NCI-H1694 treated with DMSO at 0.1 percent for 48 hours (cell line): Measurements from ENCODE around the gene RNF144B.
"Not testable (repeated sequence)": the region's sequence is repeated elsewhere in the genome, so short reads cannot be mapped to it uniquely, and the experiment has no call there.

Source experiments
- DNase-seq: peaks from one replicate; lab custom pipeline; 2025; lab: John Stamatoyannopoulos, UW

RNF144B gene

DNA sequence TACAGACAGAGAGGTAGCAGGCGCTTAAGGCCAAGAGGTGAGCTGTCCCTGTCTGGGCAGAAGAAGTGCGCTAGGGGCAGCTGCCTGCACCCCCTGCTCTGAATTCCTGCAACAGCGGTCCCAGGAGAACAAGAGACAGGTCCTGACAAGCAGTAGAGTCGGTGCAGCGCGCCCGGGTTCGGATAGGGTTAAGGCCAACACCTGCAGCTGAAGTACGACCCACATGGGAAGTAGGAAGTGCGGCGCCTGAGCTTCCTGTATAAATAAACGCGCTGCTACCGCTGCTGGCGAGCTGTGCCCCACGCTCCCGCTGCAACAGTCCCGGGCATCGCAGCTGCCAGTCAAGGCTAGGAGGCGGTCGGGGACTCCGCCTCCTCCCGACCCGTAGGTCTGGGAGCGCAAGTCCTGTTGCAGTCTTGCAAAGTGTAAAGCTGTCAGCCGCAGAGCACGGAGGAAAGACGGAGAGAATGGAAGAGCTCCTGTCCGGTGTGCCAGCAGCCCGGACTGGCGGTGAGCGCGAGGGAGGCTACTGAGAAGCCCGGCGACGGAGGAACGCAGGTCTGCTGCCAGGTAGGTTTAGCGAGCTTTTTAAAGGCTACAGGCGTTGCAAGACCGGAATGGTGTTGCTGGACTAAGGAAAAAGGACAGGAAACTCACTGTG lies at the start of gene RNF144B:
Gene RNF144B (plus strand): TSS at position 290 of the 661 bp plus-strand sequence. CDS start 12,185 bp downstream, outside the sequence.
- DNase-seq = peak; percentile 46

DNA sequence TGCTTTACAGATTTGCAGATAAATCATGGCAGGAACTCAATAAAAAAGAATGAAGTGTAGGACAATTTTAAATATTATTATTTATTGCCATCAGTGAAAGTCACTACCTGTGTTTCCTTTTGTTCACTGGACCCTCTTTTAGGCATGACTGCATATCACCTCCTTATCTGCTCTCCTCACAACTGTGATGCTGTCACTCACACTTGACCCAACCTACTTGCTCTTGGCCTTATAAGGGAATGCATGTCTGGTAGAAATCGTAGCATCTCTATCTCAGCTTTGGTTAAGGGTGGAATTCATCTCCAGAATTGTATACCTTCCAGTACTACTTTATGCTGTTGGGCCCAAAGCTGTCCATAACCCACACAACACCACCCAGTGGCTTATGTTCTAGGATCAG lies 47.6 kb upstream of the RNF144B start:
- DNase-seq = no peak

GRCh38 chr6:18340781-18341551 lies 46.2 kb upstream of the RNF144B start:
- no peak for DNase-seq

- no peak for DNase-seq
Observed at GRCh38 chr6:18342223-18342622, 44.9 kb upstream of the RNF144B start.

DNA sequence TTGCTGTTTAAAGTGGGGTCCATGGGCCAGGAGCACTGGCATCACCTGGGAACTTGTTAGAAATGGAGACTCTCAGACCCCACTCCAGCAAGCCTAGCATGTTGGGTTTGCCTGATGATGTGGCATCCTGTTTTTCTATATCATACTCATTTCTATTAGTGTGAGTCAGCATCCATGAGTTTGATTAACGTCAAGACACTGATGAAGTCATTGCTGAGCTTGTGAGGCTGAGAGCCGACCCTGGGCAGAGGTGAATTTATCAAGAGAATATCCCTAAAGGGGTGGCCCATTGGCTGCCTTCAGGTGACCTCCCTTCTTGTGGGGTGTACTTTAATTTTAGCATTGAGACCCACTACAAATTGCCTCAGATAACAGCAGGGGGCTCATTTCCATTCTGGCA lies 43.4 kb upstream of the RNF144B start:
- no peak for DNase-seq

DNA sequence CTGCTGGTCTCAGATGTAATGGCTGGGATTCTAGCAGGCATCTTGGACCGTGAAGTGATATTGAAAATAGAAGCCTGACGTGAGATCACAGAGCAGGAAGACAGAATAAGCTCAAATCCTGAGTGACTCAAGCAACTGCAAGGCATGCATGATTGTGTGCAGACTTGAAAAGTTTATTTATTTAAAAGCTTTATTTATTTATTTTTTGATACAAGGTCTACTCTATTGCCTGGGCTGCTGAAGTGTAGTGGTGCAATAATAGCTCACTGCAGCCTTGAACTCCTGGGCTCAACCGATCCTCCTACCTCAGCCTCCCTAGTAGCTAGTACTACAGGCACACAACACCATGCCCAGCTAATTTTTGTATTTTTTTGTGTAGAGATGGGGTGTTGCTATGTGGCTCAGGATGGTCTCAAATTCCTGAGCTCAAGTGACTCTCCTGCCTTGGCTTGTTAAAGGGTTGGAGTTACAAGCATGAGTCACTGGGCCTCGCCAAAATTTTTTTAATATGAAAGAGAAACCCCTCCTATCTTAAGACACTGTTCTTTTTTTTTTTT lies 40.1 kb upstream of the RNF144B start:
- DNase-seq = no peak

GRCh38 chr6:18347866-18348265 lies 39.3 kb upstream of the RNF144B start:
- no peak for DNase-seq

GRCh38 chr6:18349386-18349785 lies 37.8 kb upstream of the RNF144B start:
- no peak for DNase-seq

DNA sequence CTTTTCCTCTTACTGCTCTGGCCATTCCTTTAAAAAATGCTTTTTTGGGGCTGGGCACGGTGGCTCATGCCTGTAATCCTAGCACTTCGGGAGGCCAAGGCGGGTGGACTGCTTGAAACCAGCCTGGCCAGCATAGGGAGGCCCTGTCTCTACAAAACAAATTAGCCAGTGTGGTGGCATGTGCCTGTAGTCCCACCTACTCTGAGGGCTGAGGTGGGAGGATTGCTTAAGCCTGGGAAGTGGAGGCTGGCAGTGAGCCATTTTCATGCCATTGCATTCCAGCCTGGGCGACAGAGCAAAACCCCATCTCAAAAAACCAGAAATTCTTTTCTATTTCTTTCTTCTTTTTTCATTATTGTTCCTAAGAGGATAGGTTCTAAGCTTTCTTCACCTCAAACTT lies 36.9 kb upstream of the RNF144B start:
- no peak for DNase-seq

- no peak for DNase-seq
Observed at GRCh38 chr6:18350712-18351111, 36.4 kb upstream of the RNF144B start.

GRCh38 chr6:18352001-18352400 lies 35.1 kb upstream of the RNF144B start:
- DNase-seq = no peak

- DNase-seq = no peak
Observed at GRCh38 chr6:18352842-18353241, 34.3 kb upstream of the RNF144B start.

- DNase-seq = no peak
Observed at GRCh38 chr6:18353251-18353650, 33.9 kb upstream of the RNF144B start.

DNA sequence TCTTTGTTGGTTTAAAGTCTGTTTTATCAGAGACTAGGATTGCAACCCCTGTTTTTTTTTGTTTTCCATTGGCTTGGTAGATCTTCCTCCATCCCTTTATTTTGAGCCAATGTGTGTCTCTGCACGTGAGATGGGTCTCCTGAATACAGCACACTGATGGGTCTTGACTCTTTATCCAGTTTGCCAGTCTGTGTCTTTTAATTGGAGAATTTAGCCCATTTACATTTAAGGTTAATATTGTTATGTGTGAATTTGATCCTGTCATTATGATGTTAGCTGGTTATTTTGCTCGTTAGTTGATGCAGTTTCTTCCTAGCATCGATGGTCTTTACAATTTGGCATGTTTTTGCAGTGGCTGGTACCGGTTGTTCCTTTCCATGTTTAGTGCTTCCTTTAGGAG lies 29.6 kb upstream of the RNF144B start:
- not testable (repeated sequence) for DNase-seq

DNA sequence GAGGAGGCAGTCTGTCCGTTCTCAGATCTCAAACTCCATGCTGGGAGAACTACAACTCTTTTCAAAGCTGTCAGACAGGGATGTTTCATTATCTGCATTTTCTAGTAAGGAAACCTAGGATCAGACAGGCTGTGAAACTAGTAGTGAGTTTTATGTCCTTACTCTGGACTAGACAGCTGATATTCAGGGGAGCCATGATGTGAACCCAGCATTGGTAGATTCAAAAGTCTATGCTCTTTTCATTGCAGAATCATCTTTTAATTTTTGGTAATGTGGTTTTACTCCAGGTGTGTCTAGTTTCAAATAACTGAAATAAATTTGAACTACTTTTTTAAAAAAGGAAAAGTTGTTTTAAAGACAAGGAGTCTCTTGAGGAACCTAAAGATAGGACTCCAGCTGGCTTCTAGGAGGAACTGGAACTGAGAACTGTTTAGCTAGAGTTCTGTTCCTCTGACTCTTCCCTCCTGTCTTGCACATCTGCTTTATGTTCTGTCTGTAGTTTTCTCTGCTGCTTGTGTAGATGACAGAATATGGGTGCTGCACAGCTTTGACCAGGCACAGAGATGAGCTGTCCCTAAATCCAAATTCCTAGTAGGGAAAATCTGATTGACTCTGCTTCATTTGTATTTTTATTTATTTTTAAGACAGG lies 27.8 kb upstream of the RNF144B start:
- DNase-seq = no peak

DNA sequence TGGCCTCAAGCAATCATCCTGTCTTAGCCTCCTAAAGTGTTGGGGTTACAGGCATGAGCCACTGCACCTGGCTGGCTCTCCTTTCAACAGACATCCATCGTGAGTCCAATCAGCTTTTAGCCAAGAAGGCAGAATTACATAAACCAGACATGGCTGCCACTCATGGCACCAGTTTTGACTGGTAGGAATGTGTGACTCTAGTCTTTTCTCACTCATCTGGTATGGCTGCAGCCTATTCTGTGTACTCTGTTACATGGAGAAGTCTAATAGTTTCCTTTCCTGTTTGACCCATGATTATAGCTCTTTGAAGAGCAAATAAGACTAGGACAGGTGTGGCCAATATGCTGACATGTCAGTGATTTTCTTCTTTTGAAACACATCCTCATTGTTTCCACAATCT lies 27.0 kb upstream of the RNF144B start:
- no peak for DNase-seq

- DNase-seq = no peak
Observed at GRCh38 chr6:18362058-18362561, 25.0 kb upstream of the RNF144B start.

GRCh38 chr6:18363746-18364145 lies 23.4 kb upstream of the RNF144B start:
- no peak for DNase-seq

DNA sequence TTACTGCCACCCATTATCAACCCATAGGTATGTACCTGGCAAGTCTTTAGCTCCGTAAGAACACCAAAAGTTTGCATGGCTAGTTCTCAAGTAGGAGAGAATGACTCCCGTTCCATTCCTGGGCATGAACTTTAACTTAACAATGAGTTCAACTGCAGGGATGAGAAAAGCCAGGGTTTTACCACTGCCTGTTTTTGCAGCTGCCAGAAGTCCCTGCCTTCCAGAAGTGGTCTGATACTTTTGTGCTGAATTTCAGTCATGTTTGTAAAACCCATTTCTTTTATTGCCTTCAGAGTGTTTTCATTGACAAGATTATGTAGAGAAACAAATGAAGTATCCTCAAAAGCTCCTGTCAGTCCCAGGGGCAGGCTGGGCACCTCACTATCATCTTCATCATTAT lies 22.6 kb upstream of the RNF144B start:
- not testable (repeated sequence) for DNase-seq

- DNase-seq = no peak
Observed at GRCh38 chr6:18367371-18367770, 19.8 kb upstream of the RNF144B start.

- DNase-seq = no peak
Observed at GRCh38 chr6:18368277-18369105, 18.7 kb upstream of the RNF144B start.

GRCh38 chr6:18371010-18371409 lies 16.1 kb upstream of the RNF144B start:
- DNase-seq = no peak
